Measurements from ENCODE around the gene PLXDC1.
A peak's percentile ranks its signal among the peaks of the same experiment; 100 is the strongest.

Gene PLXDC1

DNA sequence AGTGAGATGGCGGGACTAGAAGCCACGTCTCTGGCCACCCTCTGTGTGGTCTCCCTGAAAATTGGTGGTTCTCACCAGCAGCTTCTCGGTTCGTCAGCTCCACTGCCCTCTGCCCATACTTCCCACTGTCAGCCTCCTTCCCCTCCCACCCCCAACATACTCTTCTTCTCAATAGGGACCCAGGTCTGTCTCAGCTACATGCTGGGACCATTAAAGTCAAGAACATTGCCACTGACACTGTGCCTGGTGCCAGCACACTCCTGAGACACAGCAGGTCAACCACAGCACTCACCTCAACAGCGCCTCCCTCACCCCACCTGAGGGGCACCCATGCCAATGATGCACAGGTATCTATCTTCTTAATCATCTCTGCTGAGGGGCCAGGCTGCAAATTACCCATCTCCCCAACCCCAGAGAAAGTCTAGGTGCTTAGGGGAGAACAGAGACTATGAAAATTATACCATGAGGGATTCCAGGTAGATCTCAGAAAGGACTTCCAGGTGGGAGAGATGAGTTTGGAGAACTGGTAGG is 1.3 kb downstream of the PLXDC1 start:
- H3K4me3 ChIP-seq (ENCODE audit: control insufficient read depth, low read depth, low read length) = no peak overlapping the region
- TF ChIP-seq, protein P1, sequence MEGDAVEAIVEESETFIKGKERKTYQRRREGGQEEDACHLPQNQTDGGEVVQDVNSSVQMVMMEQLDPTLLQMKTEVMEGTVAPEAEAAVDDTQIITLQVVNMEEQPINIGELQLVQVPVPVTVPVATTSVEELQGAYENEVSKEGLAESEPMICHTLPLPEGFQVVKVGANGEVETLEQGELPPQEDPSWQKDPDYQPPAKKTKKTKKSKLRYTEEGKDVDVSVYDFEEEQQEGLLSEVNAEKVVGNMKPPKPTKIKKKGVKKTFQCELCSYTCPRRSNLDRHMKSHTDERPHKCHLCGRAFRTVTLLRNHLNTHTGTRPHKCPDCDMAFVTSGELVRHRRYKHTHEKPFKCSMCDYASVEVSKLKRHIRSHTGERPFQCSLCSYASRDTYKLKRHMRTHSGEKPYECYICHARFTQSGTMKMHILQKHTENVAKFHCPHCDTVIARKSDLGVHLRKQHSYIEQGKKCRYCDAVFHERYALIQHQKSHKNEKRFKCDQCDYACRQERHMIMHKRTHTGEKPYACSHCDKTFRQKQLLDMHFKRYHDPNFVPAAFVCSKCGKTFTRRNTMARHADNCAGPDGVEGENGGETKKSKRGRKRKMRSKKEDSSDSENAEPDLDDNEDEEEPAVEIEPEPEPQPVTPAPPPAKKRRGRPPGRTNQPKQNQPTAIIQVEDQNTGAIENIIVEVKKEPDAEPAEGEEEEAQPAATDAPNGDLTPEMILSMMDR (conservative IDR thresholded peaks at IDR 0.05; ENCODE audit: control insufficient read depth, insufficient read depth, low read depth, low read length) = no peak
- DNase-seq (ENCODE audit: low read depth) = no peak

DNA sequence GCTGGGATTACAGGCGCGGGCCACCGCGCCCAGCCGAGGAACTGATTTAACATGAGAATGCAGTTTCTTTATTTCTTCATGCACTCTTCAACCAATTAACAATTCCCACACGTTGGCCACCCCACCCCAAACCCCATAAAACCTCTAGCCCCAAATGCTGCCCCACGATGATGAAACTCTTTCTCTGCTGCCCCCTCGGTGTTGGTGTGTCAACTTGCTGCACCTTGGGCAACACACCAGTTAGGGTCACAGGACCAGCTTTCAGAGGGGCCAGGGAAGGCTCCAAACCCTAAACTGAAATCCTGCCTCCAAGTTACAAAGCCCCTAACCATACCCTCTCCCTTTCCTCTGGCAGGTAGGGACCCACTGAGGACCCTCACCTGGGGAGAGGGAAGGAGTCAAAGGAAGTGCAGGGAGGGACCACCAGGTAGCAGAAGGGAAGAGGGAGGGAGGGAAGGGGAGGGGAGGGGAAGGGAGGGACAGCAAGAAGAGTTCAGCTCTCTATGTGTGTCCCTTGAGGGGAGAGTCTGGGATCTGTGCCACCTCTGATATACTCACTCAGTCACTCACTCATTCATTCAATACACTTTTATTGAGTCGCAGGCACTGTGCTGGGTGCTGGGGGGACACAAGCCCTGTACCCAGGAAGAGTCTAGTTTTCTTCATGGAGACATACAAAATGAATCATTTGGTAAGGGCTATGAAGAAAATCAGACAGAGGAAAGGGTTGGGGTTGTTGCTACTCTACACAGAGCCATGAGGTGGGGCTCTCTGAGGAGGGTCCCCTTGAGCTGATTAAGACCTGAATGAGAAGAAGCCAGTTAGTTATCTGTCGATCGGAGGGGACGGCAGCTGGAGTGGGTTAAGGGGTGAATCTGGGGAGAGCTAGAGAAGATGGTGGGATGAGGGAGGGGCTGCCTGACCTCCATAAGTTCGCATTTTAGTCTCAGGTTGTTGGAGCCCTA is 3.9 kb downstream of the PLXDC1 start:
- TF ChIP-seq, protein P1 (conservative IDR thresholded peaks at IDR 0.05; ENCODE audit: control insufficient read depth, insufficient read depth, low read depth, low read length) = no peak
- no peak overlapping the region for H3K4me3 ChIP-seq (ENCODE audit: control insufficient read depth, low read depth, low read length)

DNA sequence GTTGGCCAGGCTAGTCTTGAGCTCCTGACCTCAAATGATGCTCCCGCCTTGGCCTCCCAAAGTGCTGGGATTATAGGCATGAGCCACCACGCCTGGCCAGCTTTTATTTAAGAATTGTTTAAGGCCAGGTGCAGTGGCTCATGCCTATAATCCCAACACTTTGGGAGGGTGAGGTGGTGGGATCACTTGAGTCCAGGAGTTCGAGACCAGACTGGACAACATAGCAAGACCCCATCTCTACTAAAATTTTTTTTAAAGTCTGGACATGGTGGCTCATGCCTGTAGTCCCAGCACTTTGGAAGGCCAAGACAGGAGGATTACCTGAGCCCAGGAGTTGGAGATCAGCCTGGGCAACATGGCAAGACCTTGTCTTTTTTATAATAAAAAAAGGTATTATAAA is 5.2 kb downstream of the PLXDC1 start:
- TF ChIP-seq, protein P1 (conservative IDR thresholded peaks at IDR 0.05; ENCODE audit: control insufficient read depth, insufficient read depth, low read depth, low read length) = no peak
- no peak for DNase-seq (ENCODE audit: low read depth)
- H3K4me3 ChIP-seq (ENCODE audit: control insufficient read depth, low read depth, low read length) = no peak overlapping the region

More for the DNA sequence above, 3.9 kb downstream of the PLXDC1 start:
- DNase-seq (ENCODE audit: low read depth) = no peak

DNA sequence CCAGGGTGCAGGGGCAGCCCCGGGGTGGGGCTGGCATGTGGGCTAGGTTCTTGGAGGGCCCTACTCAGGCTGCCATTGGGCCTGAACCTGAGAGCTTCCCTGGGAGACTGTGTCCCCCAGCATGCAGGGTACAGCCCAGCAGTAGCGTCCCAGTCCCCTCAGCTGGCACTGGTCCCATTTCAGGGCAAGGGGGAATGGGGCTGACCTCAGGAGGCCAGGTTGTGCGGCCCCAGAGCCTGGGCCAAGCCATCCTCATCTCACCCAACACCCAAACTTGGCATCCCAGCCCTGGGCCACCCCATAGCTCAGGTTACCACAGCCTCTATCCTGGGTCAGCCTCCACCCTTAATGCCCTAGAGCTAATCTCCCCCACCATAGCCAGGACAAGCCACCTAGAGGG is 6.3 kb downstream of the PLXDC1 start:
- TF ChIP-seq, protein P1 (conservative IDR thresholded peaks at IDR 0.05; ENCODE audit: control insufficient read depth, insufficient read depth, low read depth, low read length) = no peak
- DNase-seq (ENCODE audit: low read depth) = no peak
- H3K4me3 ChIP-seq (ENCODE audit: control insufficient read depth, low read depth, low read length) = no peak overlapping the region

DNA sequence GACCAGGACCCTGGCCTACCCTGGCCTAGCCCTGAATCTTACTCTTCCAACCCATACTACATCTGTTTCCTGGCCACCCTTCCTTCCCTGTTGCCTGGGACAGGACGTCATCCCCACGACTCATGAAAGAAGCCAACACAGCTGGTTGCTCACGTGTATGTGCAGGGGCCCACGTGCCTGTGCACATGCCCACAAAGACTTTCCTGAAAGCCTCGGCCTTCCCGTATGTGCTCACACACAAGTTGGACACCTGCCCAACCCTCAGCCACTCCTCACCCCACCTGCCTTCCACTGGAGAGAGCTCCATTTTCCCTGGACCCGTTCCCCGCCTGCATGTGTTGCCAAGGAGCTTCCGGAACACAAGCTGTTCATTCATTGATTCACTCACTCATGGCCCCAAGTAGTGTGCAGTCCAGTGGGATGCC is 7.0 kb downstream of the PLXDC1 start:
- TF ChIP-seq, protein P1 (conservative IDR thresholded peaks at IDR 0.05; ENCODE audit: control insufficient read depth, insufficient read depth, low read depth, low read length) = no peak
- peak; percentile 92 for DNase-seq (ENCODE audit: low read depth)
- no peak overlapping the region for H3K4me3 ChIP-seq (ENCODE audit: control insufficient read depth, low read depth, low read length)

DNA sequence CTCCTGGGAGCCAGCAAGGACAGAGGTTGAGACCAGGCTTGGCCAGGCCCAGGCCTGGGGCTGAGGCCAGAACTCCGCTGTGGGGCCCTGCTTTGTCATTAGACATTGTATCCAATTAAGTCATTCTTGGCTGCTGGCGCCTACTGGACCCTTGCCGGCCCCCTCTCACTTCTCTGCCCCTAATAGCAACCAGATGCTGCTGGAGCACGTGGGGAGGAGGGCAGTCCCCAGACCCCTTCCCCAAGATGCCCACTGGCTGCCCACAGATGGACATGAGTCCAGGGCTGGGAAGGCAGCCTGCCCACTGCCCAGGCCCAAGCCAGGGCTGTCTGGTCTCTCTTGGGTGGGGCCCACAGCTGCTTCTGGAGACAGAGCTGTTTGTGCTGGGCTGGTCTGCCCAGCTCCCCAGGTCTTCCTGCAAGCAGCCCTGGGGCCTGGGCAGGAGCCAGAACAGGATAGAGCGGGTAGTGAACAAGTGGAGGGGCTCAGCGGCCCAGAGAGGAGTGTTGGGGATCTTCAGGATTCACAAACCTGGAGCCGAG is 7.8 kb downstream of the PLXDC1 start:
- TF ChIP-seq, protein P1 (conservative IDR thresholded peaks at IDR 0.05; ENCODE audit: control insufficient read depth, insufficient read depth, low read depth, low read length) = no peak
- no peak overlapping the region for H3K4me3 ChIP-seq (ENCODE audit: control insufficient read depth, low read depth, low read length)

More for the DNA sequence above, 7.8 kb downstream of the PLXDC1 start:
- DNase-seq (ENCODE audit: low read depth) = peak; percentile 24

Data from fibroblast of mammary gland (primary cell).